ENCODE data around the gene NOP58. TPM values are rescaled to one million over a fixed set of nuclear protein-coding genes. Genes with fewer than 3 reads are reported as not detected.
"Not testable (repeated sequence)": the region's sequence is repeated elsewhere in the genome, so short reads cannot be mapped to it uniquely, and the experiment has no call there.

NOP58 gene
- 100 to 1,000 TPM; 151 to 155 TPM for total RNA-seq

GRCh38 chr2:202265467-202266277 lies at the start of gene NOP58:
Gene NOP58 (plus strand): TSS chr2:202265763. CDS start chr2:202265942, 179 bp downstream.
- intact Hi-C loops (cut with micrococcal nuclease): loop anchor here (1.0 to 10.0 kb wide), 7 partner anchors 13 to 1455 kb away; partner anchors contain the start of genes BZW1, CARF, CASP8 and SUMO1
- Mint-ChIP-seq H3K27me3 (no peaks in the 10 kb centered on the region), H3K27ac (peak within 1 kb of the TSS; percentile 70), H3K4me3 (peak within 1 kb of the TSS; percentile 49), H3K9me3 (no peaks in the 10 kb centered on the region), H3K4me1 (ENCODE audit: low read depth) (peaks cover 19% of the 10 kb centered on the region), H3K36me3 (peaks cover 15% of the 10 kb centered on the region)
- peak; percentile 96 for DNase-seq
- ChIA-PET CTCF (interaction anchor here (2.0 kb wide), 1 partner anchor 13 kb away, joined by 17 read pairs; no protein-coding TSS in a partner anchor), POLR2A (interaction anchor here (0.6 to 7.7 kb wide), 5 partner anchors 12 to 156 kb away, joined by 3 to 134 read pairs (median 5); no protein-coding TSS in a partner anchor)

- Mint-ChIP-seq H3K36me3 (peaks cover 24% of the 10 kb centered on the region), H3K4me1 (ENCODE audit: low read depth) (peaks cover 18% of the 10 kb centered on the region), H3K27me3 (no peaks in the 10 kb centered on the region), H3K27ac (no peak overlapping the region), H3K4me3 (no peak overlapping the region), H3K9me3 (no peaks in the 10 kb centered on the region)
- no peak for DNase-seq
- ChIA-PET CTCF (interaction anchor here (1.6 kb wide), 1 partner anchor 11 kb away, joined by 3 read pairs; no protein-coding TSS in a partner anchor), POLR2A (no interaction called here)
- intact Hi-C loops (cut with micrococcal nuclease): no loop called here
These were observed 43.7 kb upstream of the NOP58 start for GRCh38 chr2:202221873-202222272.

- CTCF ChIA-PET: interaction anchor here (0.6 kb wide), 1 partner anchor 27 kb away, joined by 4 read pairs; no protein-coding TSS in a partner anchor
- H3K27me3 Mint-ChIP-seq: peaks cover 1% of the 10 kb centered on the region
- H3K36me3 Mint-ChIP-seq: peaks cover 5% of the 10 kb centered on the region
- peak overlapping the region; percentile 98 for H3K4me3 Mint-ChIP-seq
- POLR2A ChIA-PET: interaction anchor here (0.9 to 2.4 kb wide), 4 partner anchors 29 to 70 kb away, joined by 3 to 16 read pairs (median 4); no protein-coding TSS in a partner anchor
- H3K4me1 Mint-ChIP-seq (ENCODE audit: low read depth): peaks cover 30% of the 10 kb centered on the region
- peak; percentile 42 for DNase-seq
- no peaks in the 10 kb centered on the region for H3K9me3 Mint-ChIP-seq
- intact Hi-C loops (cut with micrococcal nuclease): loop anchor here (1.0 kb wide), 2 partner anchors 27 to 38 kb away; partner anchors contain the start of gene NOP58
- H3K27ac Mint-ChIP-seq: peak overlapping the region; percentile 88
These were observed 27.8 kb upstream of the NOP58 start for GRCh38 chr2:202237787-202238233.

- H3K4me3 Mint-ChIP-seq: peak within 1 kb of the TSS; percentile 98
- peaks cover 23% of the 10 kb centered on the region for H3K4me1 Mint-ChIP-seq (ENCODE audit: low read depth)
- DNase-seq: peak; percentile 97
- intact Hi-C loops (cut with micrococcal nuclease): loop anchor here (1.0 kb wide), 2 partner anchors 27 to 38 kb away; partner anchors contain the start of gene NOP58
- CTCF ChIA-PET: interaction anchor here (0.6 kb wide), 1 partner anchor 17 kb away, joined by 3 read pairs; no protein-coding TSS in a partner anchor
- peaks cover 1% of the 10 kb centered on the region for H3K27me3 Mint-ChIP-seq
- H3K36me3 Mint-ChIP-seq: peaks cover 5% of the 10 kb centered on the region
- POLR2A ChIA-PET: interaction anchor here (0.8 to 2.4 kb wide), 5 partner anchors 16 to 69 kb away, joined by 3 to 16 read pairs (median 3); no protein-coding TSS in a partner anchor
- H3K27ac Mint-ChIP-seq: peak within 1 kb of the TSS; percentile 95
- H3K9me3 Mint-ChIP-seq: no peaks in the 10 kb centered on the region
These were observed 27.0 kb upstream of the NOP58 start, which contains the start of gene SUMO1 for GRCh38 chr2:202238234-202239197. Gene SUMO1 (minus strand): TSS chr2:202238597. CDS start chr2:202238451, 146 bp downstream.

- H3K4me1 Mint-ChIP-seq (ENCODE audit: low read depth); POLR2A ChIA-PET; H3K36me3 Mint-ChIP-seq; H3K27ac Mint-ChIP-seq; H3K9me3 Mint-ChIP-seq; H3K27me3 Mint-ChIP-seq; intact Hi-C loops (cut with micrococcal nuclease); CTCF ChIA-PET; DNase-seq; H3K4me3 Mint-ChIP-seq: not testable (repeated sequence)
These were observed 17.9 kb upstream of the NOP58 start for GRCh38 chr2:202247710-202248109.

- Mint-ChIP-seq H3K4me1 (ENCODE audit: low read depth) (peaks cover 2% of the 10 kb centered on the region), H3K9me3 (no peaks in the 10 kb centered on the region), H3K4me3 (no peak overlapping the region), H3K36me3 (no peaks in the 10 kb centered on the region), H3K27ac (no peak overlapping the region), H3K27me3 (no peaks in the 10 kb centered on the region)
- ChIA-PET CTCF (no interaction called here), POLR2A (no interaction called here)
- no peak for DNase-seq
- intact Hi-C loops (cut with micrococcal nuclease): no loop called here
These were observed 15.9 kb upstream of the NOP58 start for GRCh38 chr2:202249521-202250253.

- peaks cover 2% of the 10 kb centered on the region for H3K4me1 Mint-ChIP-seq (ENCODE audit: low read depth)
- POLR2A ChIA-PET: no interaction called here
These were observed 14.1 kb upstream of the NOP58 start for GRCh38 chr2:202251494-202251893.

GRCh38 chr2:202261531-202261930 lies 4.0 kb upstream of the NOP58 start:
- no peak for DNase-seq
- POLR2A ChIA-PET: no interaction called here
- intact Hi-C loops (cut with micrococcal nuclease): loop anchor here (10.0 kb wide), 1 partner anchor 653 kb away; the partner anchor contains the start of genes CARF and WDR12
- Mint-ChIP-seq H3K4me3 (no peak overlapping the region), H3K27ac (no peak overlapping the region), H3K4me1 (ENCODE audit: low read depth) (peaks cover 13% of the 10 kb centered on the region), H3K36me3 (no peaks in the 10 kb centered on the region), H3K27me3 (no peaks in the 10 kb centered on the region), H3K9me3 (no peaks in the 10 kb centered on the region)
- CTCF ChIA-PET: no interaction called here

More at GRCh38 chr2:202251494-202251893, 14.1 kb upstream of the NOP58 start:
- no peak for DNase-seq
- H3K36me3 Mint-ChIP-seq: no peaks in the 10 kb centered on the region
- H3K27ac Mint-ChIP-seq: no peak overlapping the region
- CTCF ChIA-PET: interaction anchor here (1.1 kb wide), 1 partner anchor 391 kb away, joined by 3 read pairs; no protein-coding TSS in a partner anchor
- no peaks in the 10 kb centered on the region for H3K9me3 Mint-ChIP-seq
- intact Hi-C loops (cut with micrococcal nuclease): no loop called here
- no peaks in the 10 kb centered on the region for H3K27me3 Mint-ChIP-seq
- no peak overlapping the region for H3K4me3 Mint-ChIP-seq

GRCh38 chr2:202267495-202267894 lies 1.9 kb downstream of the NOP58 start:
- ChIA-PET CTCF (interaction anchor here (0.6 to 2.0 kb wide), 2 partner anchors 11 to 879 kb away, joined by 3 to 17 read pairs; no protein-coding TSS in a partner anchor), POLR2A (interaction anchor here (0.6 to 7.7 kb wide), 5 partner anchors 10 to 1404 kb away, joined by 3 to 134 read pairs (median 5); partner anchors contain the start of genes CLK1 and SUMO1)
- intact Hi-C loops (cut with micrococcal nuclease): loop anchor here (2.0 to 10.0 kb wide), 4 partner anchors 35 to 1139 kb away; partner anchors contain the start of genes CARF, CASP8 and WDR12
- H3K27ac Mint-ChIP-seq: no peak overlapping the region
- peaks cover 15% of the 10 kb centered on the region for H3K36me3 Mint-ChIP-seq
- no peaks in the 10 kb centered on the region for H3K9me3 Mint-ChIP-seq
- no peak for DNase-seq
- H3K4me1 Mint-ChIP-seq (ENCODE audit: low read depth): peaks cover 31% of the 10 kb centered on the region
- no peak overlapping the region for H3K4me3 Mint-ChIP-seq
- H3K27me3 Mint-ChIP-seq: no peaks in the 10 kb centered on the region

- H3K27ac Mint-ChIP-seq: peak overlapping the region; percentile 89
- no peaks in the 10 kb centered on the region for H3K27me3 Mint-ChIP-seq
- H3K4me1 Mint-ChIP-seq (ENCODE audit: low read depth): peaks cover 36% of the 10 kb centered on the region
- intact Hi-C loops (cut with micrococcal nuclease): loop anchor here (5.0 to 10.0 kb wide), 3 partner anchors 33 to 1007 kb away; partner anchors contain the start of genes CARF, CASP8 and WDR12
- peak; percentile 57 for DNase-seq
- no peaks in the 10 kb centered on the region for H3K9me3 Mint-ChIP-seq
- H3K4me3 Mint-ChIP-seq: peak overlapping the region; percentile 68
- peaks cover 17% of the 10 kb centered on the region for H3K36me3 Mint-ChIP-seq
- CTCF ChIA-PET: interaction anchor here (1.1 to 2.0 kb wide), 2 partner anchors 9 to 30 kb away, joined by 3 to 11 read pairs; no protein-coding TSS in a partner anchor
- POLR2A ChIA-PET: interaction anchor here (0.6 to 7.7 kb wide), 6 partner anchors 8 to 1599 kb away, joined by 3 to 134 read pairs (median 4); partner anchors contain the start of gene CTLA4
These were observed 4.0 kb downstream of the NOP58 start for GRCh38 chr2:202269585-202269984.
